ENCODE results near the gene SEC16B.

The SEC16B gene

DNA sequence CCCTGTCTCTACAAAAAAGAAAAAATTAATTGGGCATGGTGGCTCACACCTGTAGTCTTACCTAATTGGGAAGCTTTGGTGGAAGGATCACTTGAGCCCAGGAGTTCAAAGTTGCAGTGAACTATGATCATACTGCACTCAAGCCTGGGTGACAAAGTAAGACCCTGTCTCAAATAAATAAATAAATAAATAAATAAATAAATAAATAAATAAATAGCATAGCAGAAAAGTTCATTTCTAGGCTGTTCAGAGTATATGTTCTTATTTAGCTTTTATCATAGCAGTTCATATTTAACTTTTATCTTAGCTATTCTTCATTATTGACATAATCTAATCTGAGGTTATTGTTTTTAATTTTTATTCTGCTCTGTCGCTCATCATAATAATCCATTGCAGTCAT lies 8.7 kb upstream of the SEC16B start:
- DNase-seq (ENCODE audit: low read depth), result no peak

DNA sequence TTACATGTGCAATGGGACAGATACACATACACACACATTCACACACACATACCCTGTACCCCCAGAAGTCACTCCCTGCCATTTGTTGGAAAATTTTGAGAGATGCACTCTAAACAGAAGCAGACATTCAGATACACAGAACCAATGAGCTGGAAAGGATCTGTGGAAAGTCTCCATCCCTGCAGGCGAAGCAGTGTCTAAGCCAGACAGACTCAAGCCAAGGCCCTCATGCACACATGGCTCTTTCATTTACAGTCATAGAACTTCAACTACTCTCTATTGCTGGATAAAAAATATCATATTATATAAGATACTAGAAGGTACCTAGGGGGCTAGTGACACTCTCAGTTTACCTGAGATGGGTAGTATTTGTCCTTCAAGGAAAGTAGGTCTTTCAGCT lies 7.3 kb upstream of the SEC16B start:
- no peak for DNase-seq (ENCODE audit: low read depth)

DNA sequence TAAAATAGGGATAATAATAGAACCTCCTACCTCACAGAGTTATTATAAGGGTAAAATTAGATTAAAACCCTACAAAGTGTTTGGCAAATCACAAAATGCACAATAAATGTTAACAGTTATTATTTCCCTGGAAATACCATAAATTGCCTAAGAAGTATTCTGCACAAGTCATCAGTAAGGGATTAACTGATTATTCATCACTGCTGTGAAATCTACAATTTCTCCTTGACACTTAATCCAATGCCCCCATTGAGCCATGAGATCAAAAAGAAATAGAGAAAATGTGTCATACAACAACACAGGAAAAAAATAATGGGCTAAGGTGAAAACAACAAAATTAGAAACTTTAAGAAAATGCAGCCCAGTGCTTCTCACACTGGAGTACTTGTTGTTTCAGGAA lies 6.7 kb upstream of the SEC16B start:
- DNase-seq (ENCODE audit: low read depth), result no peak

DNA sequence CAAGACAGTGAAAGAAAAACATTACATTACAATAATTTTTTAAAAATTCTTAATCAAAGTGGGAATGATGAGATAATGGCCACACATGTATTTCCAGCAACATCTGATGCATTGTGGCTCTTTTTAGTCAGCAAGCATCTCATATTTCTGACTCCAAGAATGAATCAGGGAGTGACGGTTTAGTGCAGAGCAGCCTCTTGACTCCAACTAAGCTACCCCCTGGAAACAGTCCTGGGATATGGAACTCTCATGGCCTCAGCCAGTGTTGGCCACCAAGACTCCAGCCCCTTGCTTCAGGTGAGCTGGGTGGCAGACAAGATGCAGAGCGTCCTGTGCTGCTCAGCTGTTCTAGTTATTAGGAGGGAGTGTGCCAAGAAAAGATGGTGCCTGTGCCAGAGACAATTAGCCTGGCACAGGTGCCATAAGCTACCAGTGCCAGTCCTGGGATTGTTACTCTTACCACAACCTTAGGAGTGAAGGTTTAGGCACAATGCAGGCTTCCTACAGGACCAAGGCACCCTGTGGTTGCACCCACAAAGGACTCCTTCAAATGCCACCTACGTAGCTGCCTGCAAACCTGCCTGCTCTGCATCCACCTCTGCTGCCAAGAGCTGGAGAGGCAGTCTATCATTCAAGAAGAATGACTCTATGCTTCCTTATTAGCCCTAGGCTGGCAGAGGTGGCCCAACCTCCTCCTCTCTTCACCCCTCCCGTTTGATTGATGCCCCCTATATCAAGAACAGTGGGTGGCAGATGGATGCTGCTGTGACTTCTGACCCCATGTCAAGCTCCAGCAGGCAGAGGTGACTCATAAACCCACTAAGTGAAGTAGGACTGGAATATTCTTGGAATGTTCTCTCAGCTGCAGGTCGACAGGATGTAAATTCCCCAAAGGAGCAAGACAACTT lies 6.0 kb upstream of the SEC16B start:
- DNase-seq (ENCODE audit: low read depth), result no peak

DNA sequence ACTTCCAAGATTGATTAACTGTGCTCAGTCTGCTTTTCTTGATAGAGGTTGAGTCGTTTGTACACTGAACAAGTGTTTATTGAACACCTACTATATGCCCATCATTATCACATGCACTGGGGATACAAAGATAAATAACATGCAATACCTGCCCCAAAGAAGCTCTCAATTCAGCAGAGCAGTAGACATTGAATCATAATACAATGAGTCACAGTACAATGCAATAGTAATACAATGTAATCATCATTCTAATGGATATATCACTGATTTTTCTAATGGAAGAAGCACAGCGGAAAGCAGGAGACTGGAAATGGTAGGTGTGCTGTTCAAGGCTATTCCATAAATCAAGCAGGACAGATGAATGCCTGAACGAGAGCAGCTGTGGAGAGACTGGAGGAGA lies 3.7 kb upstream of the SEC16B start:
- no peak for DNase-seq (ENCODE audit: low read depth)

DNA sequence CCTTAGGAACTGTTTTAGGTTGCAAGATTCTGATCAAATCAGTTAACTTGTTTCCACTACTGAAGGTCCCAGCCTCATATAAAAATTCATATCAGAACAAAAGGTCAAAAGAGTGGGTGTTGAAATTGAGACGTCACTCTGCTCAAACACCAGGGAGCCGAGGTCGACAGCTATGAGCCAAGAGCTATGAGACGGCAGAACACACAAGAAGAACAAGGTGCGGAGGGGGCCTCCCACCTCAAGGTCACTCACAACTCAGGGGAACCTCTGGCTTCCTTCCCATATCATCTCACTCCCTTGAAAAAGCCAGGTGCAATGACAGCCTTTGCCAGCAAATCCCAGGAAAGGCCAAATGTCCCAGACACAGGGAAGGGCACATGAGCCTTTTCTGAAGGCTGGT lies 749 bp downstream of the SEC16B start:
- no peak for DNase-seq (ENCODE audit: low read depth)

DNA sequence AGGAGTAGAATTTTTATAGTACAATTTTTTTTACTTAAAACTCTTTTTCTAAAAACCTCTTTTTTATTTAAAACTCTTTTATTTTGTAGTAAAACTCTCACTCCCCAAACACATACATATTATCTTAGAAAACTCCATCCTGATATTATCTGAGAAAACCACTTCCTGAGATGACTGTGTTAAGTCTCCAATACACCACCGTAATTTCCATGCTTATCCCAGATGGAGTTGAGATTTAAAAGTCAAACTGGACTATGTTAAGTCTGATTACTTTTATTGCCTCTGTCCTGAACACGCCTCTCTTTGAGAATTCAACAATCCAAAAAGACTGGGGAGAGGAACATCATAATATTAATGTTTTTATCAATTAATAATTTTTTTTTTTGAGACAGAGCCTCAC lies 3.7 kb downstream of the SEC16B start:
- no peak for DNase-seq (ENCODE audit: low read depth)

DNA sequence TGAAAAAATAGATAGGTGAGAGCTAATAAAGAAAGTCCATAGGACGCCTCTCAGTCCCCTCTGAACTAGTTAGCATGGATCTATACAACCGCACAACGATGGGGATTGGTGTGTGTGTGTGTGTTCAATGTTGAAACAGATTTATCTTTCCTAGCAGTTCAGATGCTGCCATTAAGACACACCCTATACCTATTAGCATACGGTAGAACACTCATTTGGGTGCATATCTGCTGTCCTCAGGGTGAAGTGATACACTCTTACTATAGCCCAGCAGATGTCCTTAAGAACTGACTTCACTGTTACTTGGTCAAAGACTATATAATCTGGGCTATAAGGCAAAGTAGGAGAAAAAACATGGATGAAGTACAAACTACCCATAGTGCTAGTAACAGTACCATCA lies 4.6 kb downstream of the SEC16B start:
- DNase-seq (ENCODE audit: low read depth), result no peak

DNA sequence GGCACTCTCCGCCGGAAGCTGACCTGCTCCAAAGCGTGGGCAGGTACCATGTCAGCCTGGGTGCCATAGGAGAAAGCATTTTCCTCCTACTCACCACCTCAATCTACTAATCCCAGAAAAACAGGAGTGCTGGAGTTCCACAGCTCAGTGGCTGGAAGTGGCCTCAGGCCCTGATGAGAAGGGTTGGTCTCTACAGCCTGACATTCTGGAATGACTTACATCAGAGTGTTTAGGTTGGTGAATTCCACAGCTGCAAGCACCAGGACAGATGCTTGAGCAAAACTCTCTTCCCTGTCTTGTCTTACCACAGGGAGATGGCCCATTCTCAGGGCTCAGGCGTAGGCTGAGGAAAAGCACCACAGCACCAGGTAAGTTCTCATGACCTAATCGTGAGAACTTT lies 5.5 kb downstream of the SEC16B start:
- no peak for DNase-seq (ENCODE audit: low read depth)

DNA sequence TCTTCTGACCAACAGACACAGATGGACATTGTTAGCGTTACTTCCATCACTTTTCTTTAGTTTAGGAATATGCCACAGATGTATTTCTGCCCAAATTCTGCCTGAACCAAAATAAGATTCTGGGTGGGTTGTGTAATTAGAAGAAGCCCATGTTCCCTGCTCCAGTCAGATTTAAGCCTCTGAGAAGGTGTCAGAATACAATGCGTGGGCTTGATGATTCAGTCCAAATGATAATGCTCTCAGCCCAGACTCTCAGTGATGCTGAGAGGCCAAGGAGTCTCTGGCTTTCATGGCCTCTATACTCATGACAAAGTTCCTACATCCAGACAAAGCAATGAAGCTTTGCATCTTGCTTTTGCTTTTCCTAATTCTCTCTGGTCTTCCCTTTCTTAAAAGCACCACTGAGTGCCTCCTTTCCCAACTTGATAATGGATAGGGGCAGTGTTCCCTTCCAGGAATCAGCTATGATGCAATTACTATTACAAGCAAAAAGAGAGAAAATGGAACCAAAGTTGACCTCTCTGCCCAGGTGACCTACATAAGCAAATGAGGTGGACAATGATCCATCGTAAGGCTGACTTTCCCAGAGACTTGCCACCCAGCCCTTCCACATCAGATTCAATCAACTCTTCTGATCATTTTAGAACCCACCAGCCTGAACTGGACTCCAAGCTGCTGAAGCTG lies 8.8 kb downstream of the SEC16B start:
- DNase-seq (ENCODE audit: low read depth), result no peak

DNA sequence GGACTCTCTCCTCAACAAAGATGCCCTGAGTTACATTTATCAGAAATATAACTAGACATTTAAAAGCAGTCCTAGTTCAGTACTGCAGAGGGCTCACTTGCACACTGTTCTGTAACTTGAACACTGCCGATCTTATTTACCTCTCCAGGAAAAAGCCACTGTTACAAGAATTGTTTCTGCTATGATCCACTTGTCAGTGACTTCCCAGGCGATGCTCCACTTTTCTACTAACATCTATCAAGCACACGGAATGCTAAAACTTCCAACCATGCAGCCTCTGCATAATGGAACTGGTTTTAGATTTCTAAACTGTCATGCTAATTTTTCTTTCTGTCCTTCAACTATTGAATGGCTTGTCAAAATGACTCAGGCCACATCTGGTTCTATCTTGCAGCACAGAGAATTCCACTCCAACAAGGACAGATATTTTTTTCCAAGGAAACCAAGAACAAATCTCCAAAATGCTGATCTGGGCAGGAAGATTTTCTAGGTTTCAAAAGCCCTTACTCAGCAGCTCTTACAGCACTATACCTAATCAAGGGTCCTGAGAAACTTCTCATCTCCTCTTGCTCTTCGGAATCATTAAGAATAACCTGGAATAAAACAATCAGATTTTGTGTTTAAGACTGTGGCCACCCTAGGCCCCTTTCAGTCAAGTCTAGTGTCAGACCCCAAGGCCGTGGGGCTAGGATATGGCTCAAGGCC lies 9.9 kb downstream of the SEC16B start:
- DNase-seq (ENCODE audit: low read depth), result no peak

DNA sequence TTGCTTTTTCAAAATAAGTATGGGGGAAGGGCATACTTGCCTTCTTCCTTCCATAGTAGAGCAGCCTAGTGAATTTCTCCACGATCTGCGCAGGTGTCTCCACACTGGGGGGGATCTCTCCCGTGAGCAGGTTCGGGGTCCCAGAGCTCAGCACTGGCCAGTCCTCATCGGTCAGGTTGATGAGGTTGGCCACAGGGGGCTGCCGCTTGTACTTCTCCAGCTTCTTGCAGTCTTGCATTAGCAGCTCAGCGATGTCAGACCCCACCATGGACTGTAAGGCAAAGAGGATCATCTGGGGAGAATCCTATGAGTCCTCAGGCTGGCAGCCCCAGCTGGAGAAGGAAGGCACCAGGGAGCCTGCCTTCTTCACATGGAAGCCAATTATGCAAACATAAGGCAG lies 11.8 kb downstream of the SEC16B start:
- DNase-seq (ENCODE audit: low read depth), result no peak

DNA sequence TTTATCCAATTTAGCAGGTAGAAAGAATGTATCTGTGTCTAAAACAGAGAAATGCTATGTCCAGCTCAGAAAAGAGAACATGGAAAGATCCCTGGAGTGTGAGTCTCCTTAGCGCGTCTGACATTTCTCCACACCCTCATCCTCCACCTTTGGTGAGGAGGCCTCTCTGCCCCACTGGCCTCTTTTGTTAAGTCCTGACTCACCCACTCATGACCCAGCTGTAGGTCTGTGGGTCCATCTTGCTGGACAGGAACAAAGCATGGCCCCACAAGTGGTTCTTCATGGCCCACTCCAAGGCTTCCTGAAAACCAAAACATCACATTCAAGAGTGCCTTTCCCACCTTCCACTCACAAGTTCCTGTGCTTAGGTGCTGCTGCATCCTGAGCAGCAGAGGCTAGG lies 15.8 kb downstream of the SEC16B start:
- DNase-seq (ENCODE audit: low read depth), result no peak

DNA sequence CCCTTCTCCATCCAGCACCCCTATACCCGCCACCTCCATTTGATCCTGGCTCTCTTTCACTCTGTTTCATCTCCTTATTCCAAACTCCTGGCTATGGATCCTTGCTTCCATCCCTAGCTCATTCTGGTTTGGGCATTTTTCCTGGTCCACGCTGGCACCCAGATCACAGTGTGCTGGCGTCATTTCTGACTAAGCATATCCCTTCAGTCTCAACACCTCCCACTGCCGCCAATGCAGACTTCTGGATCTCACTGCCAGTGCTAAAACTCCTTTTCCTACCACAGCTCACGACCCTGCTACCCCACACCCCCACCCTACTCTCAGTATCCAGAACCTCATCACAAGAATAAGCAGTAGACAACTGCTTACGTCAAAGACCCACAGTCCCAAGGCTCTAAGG lies 16.3 kb downstream of the SEC16B start:
- no peak for DNase-seq (ENCODE audit: low read depth)

DNA sequence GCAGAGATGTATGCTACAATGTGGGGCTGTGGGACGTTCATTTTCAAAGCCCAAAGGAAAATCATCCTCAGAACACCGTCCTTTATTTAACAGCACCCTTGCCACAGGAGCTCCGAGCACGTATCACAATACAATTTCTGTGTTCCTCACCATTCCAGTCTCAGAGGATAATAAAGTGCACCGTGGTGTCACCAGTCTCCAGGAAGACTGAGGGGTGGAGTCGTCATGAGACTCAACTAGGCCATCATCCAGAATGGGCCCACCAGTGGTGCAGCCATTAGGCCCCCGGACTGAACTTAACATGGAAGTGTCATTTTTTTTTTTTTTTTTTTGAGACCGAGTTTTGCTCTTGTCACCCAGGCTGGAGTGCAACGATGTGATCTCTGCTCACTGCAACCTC lies 17.2 kb downstream of the SEC16B start:
- no peak for DNase-seq (ENCODE audit: low read depth)

DNA sequence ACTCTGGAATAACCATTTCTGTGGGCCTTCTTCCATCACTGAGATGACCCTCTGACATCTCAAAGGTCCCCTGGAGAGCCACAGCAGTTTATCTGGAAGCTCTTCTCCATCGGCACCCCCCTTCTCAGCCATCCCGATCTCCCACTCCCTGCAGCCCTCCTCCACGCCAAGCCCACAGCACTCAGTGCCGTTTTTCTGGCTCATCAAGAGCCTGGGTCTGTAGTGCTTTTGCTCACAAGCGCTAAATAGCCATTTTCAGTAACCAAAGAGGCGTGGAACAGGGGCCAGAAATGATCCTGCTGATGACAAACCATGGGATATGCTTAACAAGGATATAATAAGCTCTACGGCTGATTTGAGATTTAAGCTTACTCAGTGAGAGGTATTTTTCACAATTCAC lies 17.6 kb downstream of the SEC16B start:
- no peak for DNase-seq (ENCODE audit: low read depth)

DNA sequence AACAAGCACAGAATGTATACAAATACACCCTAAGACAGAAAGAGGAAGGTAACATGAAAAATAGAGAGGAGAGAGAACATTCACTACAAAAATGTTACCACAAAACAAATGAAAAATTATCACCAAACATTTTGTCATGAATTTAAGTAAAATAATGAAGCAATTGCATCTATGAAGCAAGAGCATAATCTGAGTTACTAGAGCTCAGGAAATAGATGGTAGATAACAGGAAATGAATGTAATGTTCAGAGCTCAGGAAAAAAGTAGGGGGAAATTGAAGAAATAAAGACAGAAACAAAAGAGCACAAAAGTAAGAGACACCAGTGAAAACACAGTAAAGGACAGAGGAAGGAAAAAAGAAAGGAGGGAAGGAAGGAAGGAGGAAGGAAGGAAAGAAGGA lies 19.4 kb downstream of the SEC16B start:
- no peak for DNase-seq (ENCODE audit: low read depth)

DNA sequence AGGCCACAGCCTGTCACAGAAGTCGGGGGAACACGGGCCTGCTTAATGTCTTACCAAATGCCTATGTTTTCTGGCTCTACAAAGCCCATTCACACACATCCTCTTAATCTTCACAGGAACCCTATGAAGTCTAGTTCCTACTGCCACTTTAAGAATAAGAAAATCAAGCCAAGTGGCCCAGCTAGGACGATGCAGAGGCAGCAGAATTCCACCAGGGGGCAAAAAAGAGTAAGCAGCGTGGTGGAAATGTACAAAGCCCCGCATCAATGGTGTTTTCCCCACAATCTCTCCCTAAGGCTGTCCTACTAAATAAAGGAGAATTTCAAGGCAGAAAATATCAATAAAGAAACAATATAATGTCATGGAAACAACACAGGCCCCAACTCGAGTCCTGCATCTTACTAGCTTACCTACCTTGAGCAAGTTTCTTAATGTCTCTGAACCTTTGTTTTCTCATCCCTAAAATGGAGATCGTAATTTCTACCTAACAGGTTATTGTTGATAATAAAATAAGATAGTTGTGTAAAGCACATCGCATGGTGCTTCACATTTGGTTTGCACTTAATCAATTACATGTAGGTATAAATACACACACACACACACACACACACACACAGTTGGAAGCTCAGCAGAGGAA lies 21.4 kb downstream of the SEC16B start:
- no peak for DNase-seq (ENCODE audit: low read depth)

DNA sequence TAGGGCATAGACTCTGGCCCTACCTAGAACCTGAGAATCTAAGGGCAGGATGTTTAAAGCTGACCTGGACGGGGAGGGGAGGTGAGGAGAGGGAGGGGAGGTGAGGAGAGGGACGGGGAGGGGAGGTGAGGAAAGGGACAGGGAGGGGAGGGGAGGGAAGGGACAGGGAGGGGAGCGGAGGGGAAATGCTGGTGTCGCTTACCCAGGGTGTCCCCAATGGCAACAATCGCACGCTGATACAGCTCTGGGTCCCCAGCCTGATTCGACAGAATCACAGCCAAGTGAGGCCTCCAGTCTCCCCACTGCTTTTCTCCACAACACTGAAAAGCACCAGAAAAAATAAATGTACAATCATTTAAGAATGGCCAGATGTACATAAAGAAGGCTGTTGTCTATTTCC lies 22.2 kb downstream of the SEC16B start:
- no peak for DNase-seq (ENCODE audit: low read depth)

DNA sequence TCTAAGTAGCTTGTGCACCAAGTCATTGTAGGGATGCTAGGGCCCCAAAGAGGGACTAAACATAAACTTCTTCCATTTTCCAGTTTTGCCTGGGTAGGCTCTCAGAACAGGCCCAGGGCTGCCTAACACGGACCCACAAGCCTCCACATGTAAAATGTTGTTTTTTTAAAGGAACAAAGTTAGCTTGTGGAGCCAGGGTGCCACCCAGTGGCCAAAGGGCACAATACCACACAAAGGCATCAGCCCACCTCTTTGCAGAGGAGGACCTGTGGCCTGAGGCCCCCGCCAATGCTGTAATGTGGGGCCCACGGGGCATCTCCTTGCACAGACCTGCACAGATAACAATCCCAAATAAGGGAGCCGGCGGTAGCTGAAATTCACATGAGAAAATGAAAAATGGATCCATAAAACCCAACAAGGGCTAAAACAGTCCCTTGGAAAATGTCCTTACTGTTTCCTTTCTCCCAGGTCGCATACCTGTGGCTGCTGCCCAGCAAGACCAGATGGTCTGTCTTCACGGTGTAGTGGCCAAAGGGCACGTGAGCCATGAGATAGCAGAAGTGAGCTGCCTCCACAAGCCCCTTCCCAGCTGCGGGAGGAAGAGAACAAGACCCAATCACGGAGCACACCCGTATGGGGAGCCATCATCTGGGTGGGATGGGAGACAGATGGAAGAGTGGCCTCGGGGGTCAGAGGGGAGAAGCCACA lies 23.8 kb downstream of the SEC16B start:
- DNase-seq (ENCODE audit: low read depth), result no peak

DNA sequence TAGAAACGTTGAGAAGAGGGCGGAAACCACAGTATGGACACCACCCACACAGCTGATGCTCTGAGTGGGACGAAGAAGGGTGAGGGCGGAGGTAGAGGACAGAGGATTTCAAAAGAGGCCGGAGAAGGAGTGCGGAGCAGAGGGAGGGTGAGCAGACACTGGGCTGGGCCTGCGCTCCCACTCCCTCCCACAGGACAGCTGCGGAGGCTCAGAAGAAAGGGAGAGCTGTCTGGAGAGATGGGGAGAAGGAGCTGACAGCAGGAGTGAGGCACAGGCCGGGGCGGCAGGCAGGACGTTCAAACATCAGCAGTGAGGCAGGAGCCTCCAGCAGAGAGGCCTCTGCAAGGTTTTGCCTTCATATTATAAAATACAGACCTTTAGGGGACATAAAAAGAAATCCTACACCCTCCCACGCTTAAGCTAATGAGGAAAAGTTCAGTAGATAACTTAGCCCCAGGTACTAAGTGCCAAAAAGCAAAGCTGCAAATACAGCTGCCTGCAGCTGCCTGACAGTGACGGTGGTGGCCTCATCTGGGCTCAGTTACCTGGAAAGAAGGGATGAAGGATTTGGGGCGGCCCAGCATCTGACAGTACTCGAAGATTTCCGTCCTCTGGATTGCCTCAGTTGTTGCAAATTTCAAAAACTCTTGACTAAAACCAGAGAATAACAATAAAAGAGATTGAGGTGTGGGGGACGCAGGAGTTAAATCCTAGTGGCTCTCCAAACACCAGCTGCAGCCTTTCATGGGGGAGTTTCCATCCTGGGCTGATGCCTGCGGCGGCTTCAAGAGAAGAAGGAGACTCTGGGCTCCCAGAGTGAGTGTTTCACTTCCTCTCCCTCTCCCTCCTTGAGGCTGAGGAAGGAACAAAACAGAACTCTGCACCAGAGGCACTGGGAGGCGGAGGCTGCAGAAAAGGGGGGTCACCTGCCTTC lies 25.6 kb downstream of the SEC16B start:
- DNase-seq (ENCODE audit: low read depth), result no peak

Data from activated T-helper 1 cell treated with Interleukin-2 at 50 U/mL for 16 hours (primary cell).